Measurements from ENCODE around the gene TCAIM. TPM values are rescaled to one million over a fixed set of nuclear protein-coding genes. Genes with fewer than 3 reads are reported as not detected.
"Not testable (repeated sequence)": the region's sequence is repeated elsewhere in the genome, so short reads cannot be mapped to it uniquely, and the experiment has no call there.

TCAIM gene
- polyA plus RNA-seq, 1 experiment = 29.6 TPM

GRCh38 chr3:44416031-44417030 lies 77.8 kb downstream of the TCAIM start:
- Histone ChIP-seq H3K27me3 (ENCODE audit: control insufficient read depth, insufficient read depth, low read length) (no peaks in the 10 kb centered on the region), H3K27ac (ENCODE audit: low read depth, low read length) (no peak overlapping the region), H3K9me3 (ENCODE audit: control insufficient read depth, insufficient read depth, low read length) (no peaks in the 10 kb centered on the region; the same call in 1 of the 2 replicates), H3K4me3 (ENCODE audit: low read depth, low read length) (no peak overlapping the region)
- CTCF ChIA-PET = no interaction called here
- POLR2A ChIA-PET = no interaction called here
- no peak for TF ChIP-seq CTCF (IDR thresholded peaks at IDR 0.05; ENCODE audit: low read depth, low read length)
- no peak for DNase-seq (ENCODE audit: low read depth, low spot score)

- H3K4me3 ChIP-seq (ENCODE audit: low read depth, low read length); H3K27ac ChIP-seq (ENCODE audit: low read depth, low read length); DNase-seq (ENCODE audit: low read depth, low spot score); H3K9me3 ChIP-seq (ENCODE audit: control insufficient read depth, insufficient read depth, low read length); CTCF ChIA-PET; POLR2A ChIA-PET; H3K27me3 ChIP-seq (ENCODE audit: control insufficient read depth, insufficient read depth, low read length): not testable (repeated sequence)
Measured at GRCh38 chr3:44418118-44418517, 79.6 kb downstream of the TCAIM start.

GRCh38 chr3:44418549-44418948 lies 80.0 kb downstream of the TCAIM start:
- no peak for DNase-seq (ENCODE audit: low read depth, low spot score)
- Histone ChIP-seq H3K9me3 (ENCODE audit: control insufficient read depth, insufficient read depth, low read length) (no peaks in the 10 kb centered on the region; the same call in 1 of the 2 replicates), H3K27me3 (ENCODE audit: control insufficient read depth, insufficient read depth, low read length) (peaks cover 8% of the 10 kb centered on the region), H3K27ac (ENCODE audit: low read depth, low read length) (no peak overlapping the region), H3K4me3 (ENCODE audit: low read depth, low read length) (no peak overlapping the region)
- ChIA-PET POLR2A (no interaction called here), CTCF (no interaction called here)
- peak; percentile 38 for TF ChIP-seq CTCF (IDR thresholded peaks at IDR 0.05; ENCODE audit: low read depth, low read length)

GRCh38 chr3:44419116-44419922 lies 80.8 kb downstream of the TCAIM start:
- ChIA-PET CTCF (no interaction called here), POLR2A (no interaction called here)
- TF ChIP-seq CTCF (IDR thresholded peaks at IDR 0.05; ENCODE audit: low read depth, low read length) = no peak
- DNase-seq (ENCODE audit: low read depth, low spot score) = no peak
- H3K9me3 ChIP-seq (ENCODE audit: control insufficient read depth, insufficient read depth, low read length) = no peaks in the 10 kb centered on the region; the same call in 1 of the 2 replicates
- H3K27ac ChIP-seq (ENCODE audit: low read depth, low read length) = no peak overlapping the region
- H3K4me3 ChIP-seq (ENCODE audit: low read depth, low read length) = no peak overlapping the region
- H3K27me3 ChIP-seq (ENCODE audit: control insufficient read depth, insufficient read depth, low read length) = peaks cover 14% of the 10 kb centered on the region

- H3K27me3 ChIP-seq (ENCODE audit: control insufficient read depth, insufficient read depth, low read length) = peaks cover 20% of the 10 kb centered on the region
- no peak for DNase-seq (ENCODE audit: low read depth, low spot score)
- H3K27ac ChIP-seq (ENCODE audit: low read depth, low read length) = no peak overlapping the region
- ChIA-PET CTCF (no interaction called here), POLR2A (no interaction called here)
- no peak overlapping the region for H3K4me3 ChIP-seq (ENCODE audit: low read depth, low read length)
- no peak for TF ChIP-seq CTCF (IDR thresholded peaks at IDR 0.05; ENCODE audit: low read depth, low read length)
- H3K9me3 ChIP-seq (ENCODE audit: control insufficient read depth, insufficient read depth, low read length) = no peaks in the 10 kb centered on the region; the same call in 1 of the 2 replicates
Measured at GRCh38 chr3:44419923-44420650, 81.5 kb downstream of the TCAIM start.
